Thyroid gland (tissue), 4 donors: ENCODE measurements around the gene CCDC88A. TPM values are rescaled to one million over a fixed set of nuclear protein-coding genes. Genes with fewer than 3 reads are reported as not detected.
"Not testable (repeated sequence)": the region's sequence is repeated elsewhere in the genome, so short reads cannot be mapped to it uniquely, and the experiment has no call there.

Source experiments
- DNase-seq, 2 donors: peaks; one replicate each; pipeline ENCODE4 v3.0.0-alpha.2; 2019
- H3K27ac ChIP-seq, 3 donors: fragments of 200-600 bp; sonication (generic); 1 replicate in 2 of 3; 2 replicates in 1 of 3; pipeline ENCODE4 v1.5.1; 2016 to 2019; ENCODE audit warnings: mild to moderate bottlenecking in 1 of 3, moderate library complexity in 1 of 3
- H3K27me3 ChIP-seq: fragments of 200-600 bp; sonication (generic); one replicate; pipeline ENCODE4 v1.5.1; 2019
- H3K36me3 ChIP-seq, 2 donors: fragments of 200-600 bp; sonication (generic); one replicate each; pipeline ENCODE4 v1.5.1; 2016 to 2019
- H3K4me1 ChIP-seq, 2 donors: fragments of 200-600 bp; sonication (generic); one replicate each; pipeline ENCODE4 v1.5.1; 2017 to 2019
- H3K4me3 ChIP-seq, 3 donors: fragments of 200-600 bp; sonication (generic); replicated peaks in 1 of 3; 1 replicate in 2 of 3; 2 replicates in 1 of 3; pipeline ENCODE4 v1.5.1; 2016; ENCODE audit warnings: mild to moderate bottlenecking in 1 of 3
- H3K9me3 ChIP-seq: fragments of 200-600 bp; sonication (generic); one replicate; pipeline ENCODE4 v1.5.1; 2017
- CTCF ChIP-seq, 6 experiments: fragments of 200-600 bp in 3 of 6; fragments of 450-650 bp in 3 of 6; sonication (generic) in 3 of 6; IDR thresholded peaks; one replicate each; pipeline ENCODE4 v1.5.1; 2016 to 2019; ENCODE audit warnings: antibody characterized with exemption in 6 of 6, mild to moderate bottlenecking in 2 of 6, inconsistent platforms in 1 of 6, moderate library complexity in 1 of 6
- POLR2A ChIP-seq, 2 donors: fragments of 450-650 bp; IDR thresholded peaks; one replicate each; pipeline ENCODE4 v1.6.1; 2017; ENCODE audit warnings: antibody characterized with exemption in 2 of 2, mild to moderate bottlenecking in 2 of 2, moderate library complexity in 1 of 2
- WGBS, 2 donors: methylation state at CpG; one replicate each; pipeline ENCODE4 v1.1.5; 2017; 5-methylcytosine and 5-hydroxymethylcytosine counted together
- intact Hi-C: fragments of 100-400 bp; cut with DNase I; formaldehyde crosslinking; loops from one replicate; pipeline ENCODE4 v1.15.1; 2023
- total RNA-seq, 4 donors: library from RNA; depleted of rRNA; stranded (reverse); fragments of >200 nt; gene quantifications; one replicate each; pipeline ENCODE4 v1.2.3, GENCODE V29; 2016

CCDC88A gene
- total RNA-seq, 4 donors from 2014 or later, result 35.9 to 51.5 (median 42.5) TPM

- Histone ChIP-seq H3K36me3 (no peaks in the 10 kb centered on the region), H3K9me3 (no peaks in the 10 kb centered on the region), H3K27ac (no peak overlapping the region), H3K4me1 (no peaks in the 10 kb centered on the region), H3K27me3 (no peaks in the 10 kb centered on the region), H3K4me3 (no peak overlapping the region)
- TF ChIP-seq CTCF (IDR thresholded peaks at IDR 0.05) (no peak), POLR2A (IDR thresholded peaks at IDR 0.05) (no peak)
- DNase-seq, result no peak
- intact Hi-C loops, result no loop called here
- WGBS, 2 donors, result 90 to 97% methylated on average over 5 of the region's 5 CpGs
These were observed 34.5 kb upstream of the CCDC88A start for GRCh38 chr2:55454121-55454520.

- H3K4me3 ChIP-seq, result no peak overlapping the region
- H3K9me3 ChIP-seq, result no peaks in the 10 kb centered on the region
- H3K27me3 ChIP-seq, result no peaks in the 10 kb centered on the region
- no peak for DNase-seq
- 62 to 75% methylated on average over 2 of the region's 2 CpGs for WGBS, 2 donors
- no peak overlapping the region for H3K27ac ChIP-seq
- H3K4me1 ChIP-seq, result no peaks in the 10 kb centered on the region
- no peaks in the 10 kb centered on the region for H3K36me3 ChIP-seq
- intact Hi-C loops, result no loop called here
- TF ChIP-seq POLR2A (IDR thresholded peaks at IDR 0.05) (no peak), CTCF (IDR thresholded peaks at IDR 0.05) (no peak)
These were observed 33.2 kb upstream of the CCDC88A start for GRCh38 chr2:55452879-55453278.

GRCh38 chr2:55451699-55452098 lies 32.0 kb upstream of the CCDC88A start:
- 67 to 77% methylated on average over 2 of the region's 2 CpGs for WGBS, 2 donors
- no peak for DNase-seq
- intact Hi-C loops, result no loop called here
- H3K4me1 ChIP-seq, result no peaks in the 10 kb centered on the region
- no peak overlapping the region for H3K4me3 ChIP-seq
- no peaks in the 10 kb centered on the region for H3K9me3 ChIP-seq
- H3K36me3 ChIP-seq, result no peaks in the 10 kb centered on the region
- TF ChIP-seq CTCF (IDR thresholded peaks at IDR 0.05) (no peak), POLR2A (IDR thresholded peaks at IDR 0.05) (no peak)
- no peak overlapping the region for H3K27ac ChIP-seq
- no peaks in the 10 kb centered on the region for H3K27me3 ChIP-seq

GRCh38 chr2:55450014-55450413 lies 30.4 kb upstream of the CCDC88A start:
- H3K4me3 ChIP-seq, H3K4me1 ChIP-seq, H3K9me3 ChIP-seq, DNase-seq, intact Hi-C loops, H3K27me3 ChIP-seq, H3K36me3 ChIP-seq, H3K27ac ChIP-seq: not testable (repeated sequence)
- 91 to 100% methylated on average over 3 of the region's 3 CpGs for WGBS, 2 donors

GRCh38 chr2:55442045-55442760 lies 22.5 kb upstream of the CCDC88A start:
- DNase-seq, H3K36me3 ChIP-seq, H3K9me3 ChIP-seq, H3K27me3 ChIP-seq, intact Hi-C loops, H3K4me1 ChIP-seq, H3K27ac ChIP-seq, H3K4me3 ChIP-seq: not testable (repeated sequence)
- 90 to 93% methylated on average over 24 to 26 of the region's 29 CpGs for WGBS, 2 donors

- H3K9me3 ChIP-seq, result no peaks in the 10 kb centered on the region
- no peak overlapping the region for H3K27ac ChIP-seq
- H3K27me3 ChIP-seq, result no peaks in the 10 kb centered on the region
- H3K4me3 ChIP-seq, result no peak overlapping the region
- intact Hi-C loops, result no loop called here
- H3K36me3 ChIP-seq, result no peaks in the 10 kb centered on the region
- no peak for TF ChIP-seq POLR2A (IDR thresholded peaks at IDR 0.05)
- no peak for DNase-seq
- H3K4me1 ChIP-seq, result no peaks in the 10 kb centered on the region
- WGBS, 2 donors, result 81 to 87% methylated on average over 4 of the region's 4 CpGs
These were observed 21.7 kb upstream of the CCDC88A start for GRCh38 chr2:55441280-55441892.
